Measurements from ENCODE around the gene MYL6.

- no peak for TF ChIP-seq GABPA (IDR thresholded peaks at IDR 0.05; ENCODE audit: low read depth)
- TF ChIP-seq CTCF (IDR thresholded peaks at IDR 0.05), result no peak
- TF ChIP-seq PBX3 (IDR thresholded peaks at IDR 0.05), result no peak
- TF ChIP-seq SMC3 (IDR thresholded peaks at IDR 0.05; ENCODE audit: low read depth, low read length), result no peak
- TF ChIP-seq MXI1 (IDR thresholded peaks at IDR 0.05; ENCODE audit: low read depth, low read length), result no peak
Observed at GRCh38 chr12:56141946-56142784, 16.0 kb upstream of the MYL6 start.

Data from SK-N-SH (cell line).